ENCODE data around the gene TRIM2.

DNA sequence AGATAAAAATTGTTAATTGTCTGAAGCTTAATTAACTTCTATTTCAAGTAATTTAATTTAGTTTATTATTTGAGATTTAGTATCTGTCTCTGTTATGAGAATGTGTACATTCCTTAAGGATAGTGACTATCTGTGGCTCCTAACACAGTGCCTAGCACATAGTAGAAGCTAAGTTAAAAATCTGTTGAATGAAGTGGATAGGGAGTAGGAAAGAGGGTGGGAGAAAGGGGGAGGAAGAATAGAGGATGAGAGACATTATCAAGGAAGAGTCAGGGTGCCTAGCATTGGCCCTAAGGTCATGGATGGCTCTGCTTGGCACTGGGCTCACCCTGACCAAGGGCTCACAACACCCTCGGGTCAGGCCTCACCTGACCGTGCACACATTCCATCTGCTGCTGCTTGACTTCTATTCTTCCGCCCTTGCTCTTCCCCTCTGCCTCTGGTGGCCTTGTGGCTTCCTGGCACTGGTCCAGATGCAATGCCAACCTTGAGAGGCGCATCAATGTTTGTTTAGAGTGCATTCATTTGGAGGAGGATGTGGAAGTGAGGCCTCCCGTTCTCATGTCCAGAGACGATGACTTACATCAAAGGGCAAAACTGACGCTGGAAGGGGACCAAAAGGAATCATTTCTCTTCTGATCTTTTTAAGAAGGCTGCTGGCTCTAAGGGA is 42.3 kb downstream of the TRIM2 start:
- TF ChIP-seq POLR2A (IDR thresholded peaks at IDR 0.05; ENCODE audit: low read depth, low read length) (no peak), TAF1 (IDR thresholded peaks at IDR 0.05; ENCODE audit: low read depth, low read length) (no peak), SPI1 (IDR thresholded peaks at IDR 0.05; ENCODE audit: low read depth, low read length) (no peak), POLR2AphosphoS5 (IDR thresholded peaks at IDR 0.05; ENCODE audit: low read depth, low read length) (no peak), PAX5 (IDR thresholded peaks at IDR 0.05; ENCODE audit: insufficient read depth, low read length, severe bottlenecking) (no peak), POU2F2 (IDR thresholded peaks at IDR 0.05; ENCODE audit: low read depth, low read length) (no peak)

Data from GM12891 (cell line).